ENCODE measurements around the gene CHN2.

DNA sequence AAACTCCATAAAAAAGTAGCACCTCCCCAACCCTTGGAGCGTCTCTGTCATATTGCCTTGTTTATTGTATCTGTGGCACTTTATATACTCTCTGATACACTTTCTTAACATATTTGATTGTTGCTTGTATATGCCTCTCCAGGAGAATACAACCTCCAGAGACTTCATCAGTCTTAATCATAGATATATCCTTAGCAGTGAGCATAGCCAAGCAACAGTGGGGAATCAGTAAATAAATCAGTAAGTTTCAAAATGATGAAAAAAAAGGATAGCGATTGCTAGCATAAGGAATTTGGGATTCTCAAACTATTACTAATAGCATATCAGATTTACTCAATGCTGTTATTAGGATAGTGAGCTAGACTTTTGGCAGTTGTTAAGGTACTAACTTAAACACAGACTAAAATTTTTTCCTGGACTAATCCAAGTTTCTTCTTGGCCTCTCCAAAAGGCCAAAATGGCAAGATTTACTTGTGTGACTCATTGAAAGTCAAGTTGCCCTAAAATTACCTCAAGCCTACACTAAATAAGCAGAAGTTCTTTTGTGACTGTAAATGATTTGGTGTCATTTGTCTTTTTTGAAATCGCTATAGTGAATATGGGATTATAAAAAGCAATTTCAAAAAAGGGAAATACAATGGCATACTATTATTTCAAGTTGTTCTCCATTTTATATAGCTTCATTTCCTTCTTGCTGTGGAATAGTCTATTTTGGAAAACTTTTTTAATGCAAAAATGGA is 177.9 kb downstream of the CHN2 start:
- TF ChIP-seq, protein P1, sequence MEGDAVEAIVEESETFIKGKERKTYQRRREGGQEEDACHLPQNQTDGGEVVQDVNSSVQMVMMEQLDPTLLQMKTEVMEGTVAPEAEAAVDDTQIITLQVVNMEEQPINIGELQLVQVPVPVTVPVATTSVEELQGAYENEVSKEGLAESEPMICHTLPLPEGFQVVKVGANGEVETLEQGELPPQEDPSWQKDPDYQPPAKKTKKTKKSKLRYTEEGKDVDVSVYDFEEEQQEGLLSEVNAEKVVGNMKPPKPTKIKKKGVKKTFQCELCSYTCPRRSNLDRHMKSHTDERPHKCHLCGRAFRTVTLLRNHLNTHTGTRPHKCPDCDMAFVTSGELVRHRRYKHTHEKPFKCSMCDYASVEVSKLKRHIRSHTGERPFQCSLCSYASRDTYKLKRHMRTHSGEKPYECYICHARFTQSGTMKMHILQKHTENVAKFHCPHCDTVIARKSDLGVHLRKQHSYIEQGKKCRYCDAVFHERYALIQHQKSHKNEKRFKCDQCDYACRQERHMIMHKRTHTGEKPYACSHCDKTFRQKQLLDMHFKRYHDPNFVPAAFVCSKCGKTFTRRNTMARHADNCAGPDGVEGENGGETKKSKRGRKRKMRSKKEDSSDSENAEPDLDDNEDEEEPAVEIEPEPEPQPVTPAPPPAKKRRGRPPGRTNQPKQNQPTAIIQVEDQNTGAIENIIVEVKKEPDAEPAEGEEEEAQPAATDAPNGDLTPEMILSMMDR (IDR thresholded peaks at IDR 0.05; ENCODE audit: low read depth, low read length): no peak
- TF ChIP-seq POLR2A (IDR thresholded peaks at IDR 0.05; ENCODE audit: extremely low read depth, insufficient read length) (no peak), MYC (IDR thresholded peaks at IDR 0.05; ENCODE audit: low read depth, low read length) (no peak)
- TF ChIP-seq, protein P2, sequence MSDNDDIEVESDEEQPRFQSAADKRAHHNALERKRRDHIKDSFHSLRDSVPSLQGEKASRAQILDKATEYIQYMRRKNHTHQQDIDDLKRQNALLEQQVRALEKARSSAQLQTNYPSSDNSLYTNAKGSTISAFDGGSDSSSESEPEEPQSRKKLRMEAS (IDR thresholded peaks at IDR 0.05; ENCODE audit: low read depth, low read length): no peak
